22Rv1 (cell line): ENCODE measurements around the gene TMEM63B.

ENCODE experiments used
- H3K27ac ChIP-seq: fragments of 450-650 bp; 2 replicates; pipeline ENCODE4 v1.5.1; 2017
- CTCF ChIP-seq: fragments of 450-650 bp; IDR thresholded peaks from 2 replicates; pipeline ENCODE4 v1.5.1; 2017; ENCODE audit warnings: mild to moderate bottlenecking
- ZFX ChIP-seq: fragments of 450-650 bp; IDR thresholded peaks from 2 replicates; pipeline ENCODE4 v1.6.1; 2017; ENCODE audit warnings: antibody characterized with exemption, borderline replicate concordance

TMEM63B gene

GRCh38 chr6:44091981-44092884 lies 35.1 kb upstream of the TMEM63B start:
- H3K27ac ChIP-seq = no peak overlapping the region
- TF ChIP-seq ZFX (no peak), CTCF (no peak)

- TF ChIP-seq CTCF (no peak), ZFX (no peak)
- no peak overlapping the region for H3K27ac ChIP-seq
These were observed 34.3 kb upstream of the TMEM63B start for GRCh38 chr6:44093066-44093465.

GRCh38 chr6:44093750-44094402 lies 33.5 kb upstream of the TMEM63B start:
- TF ChIP-seq ZFX (no peak), CTCF (no peak)
- peak overlapping the region; percentile 7; the same call in 1 of the 2 replicates for H3K27ac ChIP-seq

GRCh38 chr6:44094403-44095242 lies 32.7 kb upstream of the TMEM63B start:
- H3K27ac ChIP-seq = peak overlapping the region; percentile 7; the same call in 1 of the 2 replicates
- TF ChIP-seq CTCF (no peak), ZFX (no peak)

GRCh38 chr6:44095243-44095623 lies 32.1 kb upstream of the TMEM63B start:
- H3K27ac ChIP-seq = peak overlapping the region; percentile 7; the same call in 1 of the 2 replicates

GRCh38 chr6:44096612-44097011 lies 30.7 kb upstream of the TMEM63B start:
- H3K27ac ChIP-seq = no peak overlapping the region
- TF ChIP-seq CTCF (peak; percentile 71), ZFX (no peak)

GRCh38 chr6:44097782-44098317 lies 29.5 kb upstream of the TMEM63B start:
- no peak overlapping the region for H3K27ac ChIP-seq

More at GRCh38 chr6:44097782-44098317, 29.5 kb upstream of the TMEM63B start:
- TF ChIP-seq ZFX = no peak
- TF ChIP-seq CTCF = no peak
